Keratinocyte (primary cell): ENCODE measurements around the gene FADS3.

Experiments
- EZH2 ChIP-seq: IDR thresholded peaks from one replicate; pipeline ENCODE4 v1.6.1; 2012; ENCODE audit warnings: inconsistent platforms, mild to moderate bottlenecking, low read length, moderate library complexity
- TF ChIP-seq, protein P1 (sequence below), 3 experiments: IDR thresholded peaks in 1 of 3; conservative IDR thresholded peaks in 1 of 3; optimal IDR thresholded peaks in 1 of 3; 2 replicates in 2 of 3; 3 replicates in 1 of 3; pipeline versions ENCODE3 to v1.5.1; 2011; ENCODE audit warnings: low read length in 3 of 3, mild to moderate bottlenecking in 3 of 3, moderate library complexity in 2 of 3, control low read depth in 1 of 3, inconsistent platforms in 1 of 3; ENCODE audit not compliant: insufficient read depth in 2 of 3; ENCODE audit errors: extremely low read depth in 1 of 3

DNA sequence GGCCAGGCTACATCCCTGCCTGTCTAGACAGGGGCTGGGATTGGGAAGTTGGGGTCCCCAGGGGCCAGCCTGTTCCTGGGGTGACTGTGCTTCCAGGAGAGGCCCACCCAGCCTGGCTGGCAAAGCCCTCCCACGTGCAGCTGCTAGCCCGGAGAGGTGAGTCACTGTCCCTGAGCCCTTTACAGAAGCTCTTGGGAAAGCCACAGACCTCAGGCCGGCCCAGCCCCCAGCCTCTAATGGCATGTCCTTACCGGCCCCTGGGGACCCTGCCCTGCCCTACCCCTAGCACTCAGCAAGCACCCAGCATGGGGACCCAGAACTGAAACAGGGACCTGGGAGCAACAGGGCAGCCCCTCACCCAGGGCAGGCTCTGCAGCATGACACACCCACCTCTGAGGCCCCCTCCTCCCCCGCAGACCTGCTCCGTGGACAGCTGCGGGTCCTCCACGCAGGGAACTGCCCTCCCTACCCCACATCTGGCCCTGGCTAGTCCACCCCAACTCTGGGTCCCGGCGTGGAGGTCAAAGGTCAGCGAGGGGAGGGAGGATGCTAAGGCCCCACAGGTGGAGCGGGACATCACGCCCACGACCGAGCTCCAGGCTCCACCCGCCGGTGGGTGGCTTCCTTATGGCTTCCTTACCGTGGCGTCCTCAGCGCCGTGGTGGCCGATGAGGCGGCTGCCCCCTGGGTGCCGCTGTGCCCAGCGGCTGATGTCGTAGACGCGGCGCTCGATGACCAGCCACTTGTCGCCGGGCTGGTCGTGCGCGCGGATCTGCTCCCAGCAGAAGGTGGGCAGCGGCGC, 615 bp downstream of the FADS3 start:
- TF ChIP-seq, protein P1, sequence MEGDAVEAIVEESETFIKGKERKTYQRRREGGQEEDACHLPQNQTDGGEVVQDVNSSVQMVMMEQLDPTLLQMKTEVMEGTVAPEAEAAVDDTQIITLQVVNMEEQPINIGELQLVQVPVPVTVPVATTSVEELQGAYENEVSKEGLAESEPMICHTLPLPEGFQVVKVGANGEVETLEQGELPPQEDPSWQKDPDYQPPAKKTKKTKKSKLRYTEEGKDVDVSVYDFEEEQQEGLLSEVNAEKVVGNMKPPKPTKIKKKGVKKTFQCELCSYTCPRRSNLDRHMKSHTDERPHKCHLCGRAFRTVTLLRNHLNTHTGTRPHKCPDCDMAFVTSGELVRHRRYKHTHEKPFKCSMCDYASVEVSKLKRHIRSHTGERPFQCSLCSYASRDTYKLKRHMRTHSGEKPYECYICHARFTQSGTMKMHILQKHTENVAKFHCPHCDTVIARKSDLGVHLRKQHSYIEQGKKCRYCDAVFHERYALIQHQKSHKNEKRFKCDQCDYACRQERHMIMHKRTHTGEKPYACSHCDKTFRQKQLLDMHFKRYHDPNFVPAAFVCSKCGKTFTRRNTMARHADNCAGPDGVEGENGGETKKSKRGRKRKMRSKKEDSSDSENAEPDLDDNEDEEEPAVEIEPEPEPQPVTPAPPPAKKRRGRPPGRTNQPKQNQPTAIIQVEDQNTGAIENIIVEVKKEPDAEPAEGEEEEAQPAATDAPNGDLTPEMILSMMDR (optimal IDR thresholded peaks at IDR 0.05 in 1 of 3, IDR thresholded peaks at IDR 0.05 in 1 of 3, conservative IDR thresholded peaks at IDR 0.05 in 1 of 3; ENCODE audit: extremely low read depth in 1 of 3, insufficient read depth in 2 of 3, low read length in 3 of 3): no peak
- no peak for TF ChIP-seq EZH2
